Mammary epithelial cell (primary cell): ENCODE measurements around the gene CHD9.

Experiments used
- CTCF ChIP-seq, 2 donors: IDR thresholded peaks in 1 of 2; conservative IDR thresholded peaks in 1 of 2; 2 replicates each; pipeline ENCODE4 v1.5.1; 2011 to 2012; ENCODE audit warnings: inconsistent platforms in 2 of 2, low read length in 2 of 2, mild to moderate bottlenecking in 2 of 2, control low read depth in 1 of 2, low read depth in 1 of 2; ENCODE audit not compliant: insufficient read depth in 1 of 2; ENCODE audit errors: extremely low read depth in 1 of 2
- EZH2 ChIP-seq: IDR thresholded peaks from 2 replicates; pipeline ENCODE4 v1.6.1; 2012; ENCODE audit warnings: low read length, inconsistent platforms, borderline replicate concordance

- TF ChIP-seq CTCF (conservative IDR thresholded peaks at IDR 0.05 in 1 of 2, IDR thresholded peaks at IDR 0.05 in 1 of 2; ENCODE audit: extremely low read depth in 1 of 2, insufficient read depth in 1 of 2, low read depth in 1 of 2, low read length in 2 of 2) = no peak
- TF ChIP-seq EZH2 = no peak
These were observed 180.0 kb downstream of the CHD9 start for GRCh38 chr16:53234836-53235235.
